ENCODE results near the gene EED. TPM values are rescaled to one million over a fixed set of nuclear protein-coding genes. Genes with fewer than 3 reads are reported as not detected.

EED gene
- total and polyA plus RNA-seq, 9 of the 15 experiments (the other 6 are each of a cell fraction or from before 2014, with no cell fraction given): 33.0 to 110 (median 55.1) TPM

- TF ChIP-seq ARID4B (CRISPR knock-in tag; IDR thresholded peaks at IDR 0.05) (peak; percentile 76; the same call in 1 of the 2 replicates), MBD2 (IDR thresholded peaks at IDR 0.05; ENCODE audit: borderline replicate concordance, low read depth) (peak; percentile 99), FUS (optimal IDR thresholded peaks at IDR 0.05; ENCODE audit: low read depth, low read length) (peak; percentile 34), ELF1 (tag; IDR thresholded peaks at IDR 0.05) (peak; percentile 82), ATF2 (CRISPR knock-in tag; IDR thresholded peaks at IDR 0.05) (no peak), SMAD3 (CRISPR knock-in tag; conservative IDR thresholded peaks at IDR 0.05) (0 out of 2 replicates have a peak, but pooled peaks have one; percentile 19), ZBTB7A (IDR thresholded peaks at IDR 0.05; ENCODE audit: borderline replicate concordance, control insufficient read depth, low read depth, low read length) (peak; percentile 84), SIN3A (IDR thresholded peaks at IDR 0.05; ENCODE audit: borderline replicate concordance in 2 of 2, control insufficient read depth in 1 of 2, low read depth in 2 of 2, low read length in 2 of 2) (peak in 1 of 2 experiments; percentile 35; a peak in 2 of 4 replicates), TBP (optimal IDR thresholded peaks at IDR 0.05; ENCODE audit: low read depth, low read length) (peak; percentile 88), ZNF347 (CRISPR knock-in tag; IDR thresholded peaks at IDR 0.05; ENCODE audit: low read depth) (no peak), ZNF431 (CRISPR knock-in tag; IDR thresholded peaks at IDR 0.05) (no peak), FOXK2 (conservative IDR thresholded peaks at IDR 0.05 in 1 of 2, IDR thresholded peaks at IDR 0.05 in 1 of 2; ENCODE audit: low read depth in 2 of 2) (peak in 1 of 2 experiments; percentile 100; a peak in 2 of 4 replicates), NFRKB (IDR thresholded peaks at IDR 0.05; ENCODE audit: low read depth) (peak; percentile 83), ZC3H4 (CRISPR knock-in tag; IDR thresholded peaks at IDR 0.05; ENCODE audit: borderline replicate concordance) (no peak)
Observed at GRCh38 chr11:86244522-86245368, at the start of gene EED (continued).
